ENCODE data around the gene MAST4. TPM values are rescaled to one million over a fixed set of nuclear protein-coding genes. Genes with fewer than 3 reads are reported as not detected.

The MAST4 gene
- total and polyA plus RNA-seq, 2 of the 4 experiments (the other 2 are of a cell fraction), result 4.8 to 6.8 TPM

DNA sequence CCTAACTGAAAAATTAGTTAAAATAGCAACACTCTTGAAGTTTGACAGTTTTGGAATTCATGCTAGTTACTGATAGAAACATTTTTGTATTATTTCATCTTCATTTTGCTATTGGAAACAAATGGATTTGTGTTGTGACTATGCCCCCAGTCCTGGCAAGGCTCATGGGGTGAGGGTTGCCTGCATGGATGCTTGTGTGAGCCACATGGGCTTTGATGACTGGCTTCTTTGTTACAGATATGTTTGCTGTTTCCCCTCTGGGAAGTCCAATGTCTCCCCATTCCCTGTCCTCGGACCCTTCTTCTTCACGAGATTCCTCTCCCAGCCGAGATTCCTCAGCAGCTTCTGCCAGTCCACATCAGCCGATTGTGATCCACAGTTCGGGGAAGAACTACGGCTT is 556.2 kb downstream of the MAST4 start:
- H3K18ac ChIP-seq (ENCODE audit: low read depth, low read length), result no peak overlapping the region
- no peaks in the 10 kb centered on the region for H3K27me3 ChIP-seq (ENCODE audit: control insufficient read depth, insufficient read depth, low read length)
- no peak overlapping the region for H3K4me3 ChIP-seq (ENCODE audit: insufficient read depth, low read depth, low read length)
- no peak overlapping the region for H4K91ac ChIP-seq (ENCODE audit: insufficient read depth, low read depth, low read length)
- ChIA-PET CTCF (interaction anchor here (1.0 kb wide), 1 partner anchor 165 kb away, joined by 4 read pairs; no protein-coding TSS in a partner anchor), POLR2A (ENCODE audit: unreplicated experiment) (no interaction called here)
- no peak overlapping the region for H3K56ac ChIP-seq (ENCODE audit: extremely low read depth, insufficient read depth, low read length)
- no peak overlapping the region for H3K4ac ChIP-seq (ENCODE audit: low read depth, low read length)
- H2BK20ac ChIP-seq (ENCODE audit: low read depth, low read length), result no peak overlapping the region
- H2BK120ac ChIP-seq (ENCODE audit: low read depth, low read length), result no peak overlapping the region
- H4K5ac ChIP-seq (ENCODE audit: low read depth, low read length), result no peak overlapping the region
- no peak for ATAC-seq (ENCODE audit: low read depth)
- 82% methylated on average over 3 of the region's 6 CpGs; no CpG with 5 or more reads in 1 of the 2 experiments for WGBS, 2 experiments (ENCODE audit: extremely low coverage in 2 of 2, insufficient read length in 1 of 2)
- H3K9me1 ChIP-seq (ENCODE audit: insufficient read depth, low read length), result peaks cover 3% of the 10 kb centered on the region
- H2AFZ ChIP-seq (replicated peaks; ENCODE audit: low read length, poor library complexity), result no peak overlapping the region
- no peak overlapping the region for H2BK5ac ChIP-seq (ENCODE audit: low read depth, low read length, poor library complexity, severe bottlenecking)
- H3K27ac ChIP-seq (ENCODE audit: insufficient read depth, low read length), result no peak overlapping the region
- H2AK5ac ChIP-seq (ENCODE audit: low read depth, low read length), result no peak overlapping the region
- no peak for DNase-seq
- no peaks in the 10 kb centered on the region for H3K9me3 ChIP-seq (ENCODE audit: control insufficient read depth, insufficient read depth, low read length)
- H3K36me3 ChIP-seq (ENCODE audit: control insufficient read depth, insufficient read depth, low read length), result peaks cover 11% of the 10 kb centered on the region
- no peaks in the 10 kb centered on the region for H4K20me1 ChIP-seq (ENCODE audit: insufficient read depth, low read length)
- no TSS peak for BruUV-seq (replicated peaks)
- H4K8ac ChIP-seq (ENCODE audit: low read depth in 2 of 2, low read length in 2 of 2), result no peak overlapping the region
- TF ChIP-seq, protein P1, sequence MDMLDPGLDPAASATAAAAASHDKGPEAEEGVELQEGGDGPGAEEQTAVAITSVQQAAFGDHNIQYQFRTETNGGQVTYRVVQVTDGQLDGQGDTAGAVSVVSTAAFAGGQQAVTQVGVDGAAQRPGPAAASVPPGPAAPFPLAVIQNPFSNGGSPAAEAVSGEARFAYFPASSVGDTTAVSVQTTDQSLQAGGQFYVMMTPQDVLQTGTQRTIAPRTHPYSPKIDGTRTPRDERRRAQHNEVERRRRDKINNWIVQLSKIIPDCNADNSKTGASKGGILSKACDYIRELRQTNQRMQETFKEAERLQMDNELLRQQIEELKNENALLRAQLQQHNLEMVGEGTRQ (IDR thresholded peaks at IDR 0.05; ENCODE audit: low read depth, low read length), result no peak
- TF ChIP-seq NFE2L2 (IDR thresholded peaks at IDR 0.05; ENCODE audit: low read depth, low read length) (no peak), FOS (IDR thresholded peaks at IDR 0.05; ENCODE audit: low read depth, low read length) (no peak), POLR2A (IDR thresholded peaks at IDR 0.05; ENCODE audit: low read depth, low read length) (no peak), MAZ (IDR thresholded peaks at IDR 0.05; ENCODE audit: borderline replicate concordance, low read depth, low read length) (no peak), CHD1 (IDR thresholded peaks at IDR 0.05; ENCODE audit: low read depth, low read length) (no peak), SMC3 (IDR thresholded peaks at IDR 0.05; ENCODE audit: low read depth, low read length) (no peak), MXI1 (IDR thresholded peaks at IDR 0.05; ENCODE audit: borderline replicate concordance, low read depth, low read length) (no peak), CEBPB (IDR thresholded peaks at IDR 0.05; ENCODE audit: low read depth, low read length) (no peak), MAFK (IDR thresholded peaks at IDR 0.05; ENCODE audit: low read depth, low read length) (no peak), RAD21 (IDR thresholded peaks at IDR 0.05; ENCODE audit: low read length) (no peak), BHLHE40 (IDR thresholded peaks at IDR 0.05; ENCODE audit: low read depth, low read length) (no peak), RCOR1 (IDR thresholded peaks at IDR 0.05; ENCODE audit: insufficient replicate concordance, low read length) (no peak)
- TF ChIP-seq, protein P2, sequence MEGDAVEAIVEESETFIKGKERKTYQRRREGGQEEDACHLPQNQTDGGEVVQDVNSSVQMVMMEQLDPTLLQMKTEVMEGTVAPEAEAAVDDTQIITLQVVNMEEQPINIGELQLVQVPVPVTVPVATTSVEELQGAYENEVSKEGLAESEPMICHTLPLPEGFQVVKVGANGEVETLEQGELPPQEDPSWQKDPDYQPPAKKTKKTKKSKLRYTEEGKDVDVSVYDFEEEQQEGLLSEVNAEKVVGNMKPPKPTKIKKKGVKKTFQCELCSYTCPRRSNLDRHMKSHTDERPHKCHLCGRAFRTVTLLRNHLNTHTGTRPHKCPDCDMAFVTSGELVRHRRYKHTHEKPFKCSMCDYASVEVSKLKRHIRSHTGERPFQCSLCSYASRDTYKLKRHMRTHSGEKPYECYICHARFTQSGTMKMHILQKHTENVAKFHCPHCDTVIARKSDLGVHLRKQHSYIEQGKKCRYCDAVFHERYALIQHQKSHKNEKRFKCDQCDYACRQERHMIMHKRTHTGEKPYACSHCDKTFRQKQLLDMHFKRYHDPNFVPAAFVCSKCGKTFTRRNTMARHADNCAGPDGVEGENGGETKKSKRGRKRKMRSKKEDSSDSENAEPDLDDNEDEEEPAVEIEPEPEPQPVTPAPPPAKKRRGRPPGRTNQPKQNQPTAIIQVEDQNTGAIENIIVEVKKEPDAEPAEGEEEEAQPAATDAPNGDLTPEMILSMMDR (conservative IDR thresholded peaks at IDR 0.05; ENCODE audit: low read depth, low read length), result no peak
- TF ChIP-seq, protein P3, sequence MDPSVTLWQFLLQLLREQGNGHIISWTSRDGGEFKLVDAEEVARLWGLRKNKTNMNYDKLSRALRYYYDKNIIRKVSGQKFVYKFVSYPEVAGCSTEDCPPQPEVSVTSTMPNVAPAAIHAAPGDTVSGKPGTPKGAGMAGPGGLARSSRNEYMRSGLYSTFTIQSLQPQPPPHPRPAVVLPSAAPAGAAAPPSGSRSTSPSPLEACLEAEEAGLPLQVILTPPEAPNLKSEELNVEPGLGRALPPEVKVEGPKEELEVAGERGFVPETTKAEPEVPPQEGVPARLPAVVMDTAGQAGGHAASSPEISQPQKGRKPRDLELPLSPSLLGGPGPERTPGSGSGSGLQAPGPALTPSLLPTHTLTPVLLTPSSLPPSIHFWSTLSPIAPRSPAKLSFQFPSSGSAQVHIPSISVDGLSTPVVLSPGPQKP (IDR thresholded peaks at IDR 0.05; ENCODE audit: borderline replicate concordance, low read depth, low read length), result no peak
- dilution Hi-C loops (cut with HindIII; ENCODE audit: low sequenced_read_pairs, unreplicated experiment) (no loop called here), in situ Hi-C loops (cut with MboI; ENCODE audit: low sequenced_read_pairs) (loop anchor here (5.0 kb wide), 1 partner anchor 340 kb away; no protein-coding TSS in a partner anchor), intact Hi-C loops (cut with micrococcal nuclease) (loop anchor here (5.0 kb wide), 2 partner anchors 150 to 845 kb away; no protein-coding TSS in a partner anchor)
- no peak overlapping the region for H3K14ac ChIP-seq (replicated peaks; ENCODE audit: low read depth, low read length)
- peaks cover 2% of the 10 kb centered on the region; the same call in 1 of the 2 replicates for H3K4me1 ChIP-seq (ENCODE audit: control insufficient read depth, insufficient read depth, low read length)
- no peak overlapping the region for H2BK15ac ChIP-seq (ENCODE audit: low read depth, low read length)
- H3K23ac ChIP-seq (ENCODE audit: low read depth, low read length), result no peak overlapping the region
- H2AK9ac ChIP-seq (replicated peaks; ENCODE audit: low read depth, low read length, poor library complexity), result no peak overlapping the region
- no peaks in the 10 kb centered on the region; a peak in 1 of 4 replicates for H3K79me1 ChIP-seq (ENCODE audit: low read depth in 1 of 2, low read length in 2 of 2)
- H3K4me2 ChIP-seq (ENCODE audit: low read depth, low read length), result no peak overlapping the region
- H3K9ac ChIP-seq (ENCODE audit: low read depth, low read length), result no peak overlapping the region

Data from IMR-90 (cell line).